KMS-11 (cell line): ENCODE data around the gene CCT6A.

ENCODE experiments used
- H2AFZ ChIP-seq: fragments of 200-600 bp; sonication (generic); 2 replicates; pipeline ENCODE4 v1.6.1; 2016; ENCODE audit warnings: antibody characterized with exemption, mixed run types, low read depth
- H3K27ac ChIP-seq: fragments of 200-600 bp; sonication (generic); 2 replicates; pipeline ENCODE4 v1.6.1; 2016; ENCODE audit warnings: mild to moderate bottlenecking, mixed run types
- H3K27me3 ChIP-seq: fragments of 200-600 bp; sonication (generic); 2 replicates; pipeline ENCODE4 v1.6.1; 2017; ENCODE audit warnings: mild to moderate bottlenecking, low read depth, mixed run types, moderate library complexity; ENCODE audit not compliant: insufficient read depth
- H3K36me3 ChIP-seq: fragments of 200-600 bp; sonication (generic); 2 replicates; pipeline ENCODE4 v1.6.1; 2017; ENCODE audit warnings: mild to moderate bottlenecking, mixed run types; ENCODE audit not compliant: insufficient read depth
- H3K4me1 ChIP-seq: fragments of 200-600 bp; sonication (generic); 2 replicates; pipeline ENCODE4 v1.6.1; 2016; ENCODE audit warnings: mild to moderate bottlenecking, low read depth, mixed run types; ENCODE audit not compliant: poor library complexity, severe bottlenecking
- H3K4me2 ChIP-seq: fragments of 200-600 bp; sonication (generic); 2 replicates; pipeline ENCODE4 v1.7.0; 2016; ENCODE audit warnings: mild to moderate bottlenecking, mixed run types
- H3K4me3 ChIP-seq: fragments of 200-600 bp; sonication (generic); IDR thresholded peaks from 2 replicates; pipeline ENCODE4 v1.6.1; 2017; ENCODE audit warnings: low read depth, low read length, mixed read lengths; ENCODE audit not compliant: insufficient read depth
- H3K79me2 ChIP-seq: fragments of 200-600 bp; sonication (generic); 2 replicates; pipeline ENCODE4 v1.6.1; 2016; ENCODE audit warnings: low read depth, mixed run types; ENCODE audit not compliant: insufficient read depth
- H3K9ac ChIP-seq: fragments of 200-600 bp; sonication (generic); 2 replicates; pipeline ENCODE4 v1.6.1; 2016; ENCODE audit warnings: mild to moderate bottlenecking, mixed run types
- H4K20me1 ChIP-seq: fragments of 200-600 bp; sonication (generic); 2 replicates; pipeline ENCODE4 v1.6.1; 2016; ENCODE audit warnings: mild to moderate bottlenecking, mixed run types; ENCODE audit not compliant: insufficient read depth
- CTCF ChIP-seq: fragments of 200-600 bp; sonication (generic); conservative IDR thresholded peaks from 2 replicates; pipeline ENCODE4 v1.6.1; 2017; ENCODE audit warnings: low read depth, mild to moderate bottlenecking, antibody characterized with exemption, low read length, moderate library complexity, mixed read lengths

CCT6A gene

GRCh38 chr7:56051339-56052191 is at the start of gene CCT6A, which contains the start of gene PSPH:
Gene CCT6A (plus strand): TSS chr7:56051765. CDS start chr7:56051849, 84 bp downstream.
Gene PSPH (minus strand): TSS chr7:56051444. CDS start chr7:56021212, 30,232 bp downstream.
- Histone ChIP-seq H3K4me1 (peaks cover 49% of the 10 kb centered on the region), H3K4me2 (peak within 1 kb of the TSS; percentile 87), H3K79me2 (peaks cover 67% of the 10 kb centered on the region), H3K9ac (peak within 1 kb of the TSS; percentile 69), H2AFZ (peak within 1 kb of the TSS; percentile 90), H3K27me3 (no peaks in the 10 kb centered on the region), H3K4me3 (no peak within 1 kb of the TSS), H3K27ac (peak within 1 kb of the TSS; percentile 60), H3K36me3 (peaks cover 30% of the 10 kb centered on the region), H4K20me1 (no peaks in the 10 kb centered on the region)
- no peak for TF ChIP-seq CTCF

- Histone ChIP-seq H2AFZ (no peak overlapping the region), H3K4me2 (no peak overlapping the region), H3K27ac (no peak overlapping the region), H3K27me3 (no peaks in the 10 kb centered on the region), H4K20me1 (no peaks in the 10 kb centered on the region), H3K79me2 (no peaks in the 10 kb centered on the region), H3K4me3 (no peak overlapping the region), H3K9ac (no peak overlapping the region), H3K36me3 (no peaks in the 10 kb centered on the region), H3K4me1 (no peaks in the 10 kb centered on the region)
- no peak for TF ChIP-seq CTCF
Observed at GRCh38 chr7:56003749-56004148, 47.8 kb upstream of the CCT6A start.

- Histone ChIP-seq H3K36me3 (no peaks in the 10 kb centered on the region), H4K20me1 (no peaks in the 10 kb centered on the region), H2AFZ (no peak overlapping the region), H3K27me3 (no peaks in the 10 kb centered on the region), H3K27ac (no peak overlapping the region), H3K4me3 (no peak overlapping the region), H3K4me2 (no peak overlapping the region), H3K79me2 (no peaks in the 10 kb centered on the region), H3K4me1 (no peaks in the 10 kb centered on the region), H3K9ac (no peak overlapping the region)
- TF ChIP-seq CTCF = no peak
Observed at GRCh38 chr7:56007167-56007652, 44.4 kb upstream of the CCT6A start.

- no peak overlapping the region for H3K9ac ChIP-seq
- H3K4me2 ChIP-seq = no peak overlapping the region
- H2AFZ ChIP-seq = no peak overlapping the region
- no peaks in the 10 kb centered on the region for H4K20me1 ChIP-seq
- H3K4me3 ChIP-seq = no peak overlapping the region
- TF ChIP-seq CTCF = no peak
- no peaks in the 10 kb centered on the region for H3K4me1 ChIP-seq
- no peaks in the 10 kb centered on the region for H3K36me3 ChIP-seq
- H3K27ac ChIP-seq = no peak overlapping the region
- no peaks in the 10 kb centered on the region for H3K79me2 ChIP-seq
- H3K27me3 ChIP-seq = no peaks in the 10 kb centered on the region
Observed at GRCh38 chr7:56007891-56008290, 43.7 kb upstream of the CCT6A start.
